ENCODE measurements around the gene GPATCH4. TPM values are rescaled to one million over a fixed set of nuclear protein-coding genes. Genes with fewer than 3 reads are reported as not detected.

GPATCH4 gene
- total RNA-seq, 4 donors from 2014 or later, result 12.4 to 113 (median 28.9) TPM

GRCh38 chr1:156641761-156642264 lies 40.5 kb upstream of the GPATCH4 start, which contains the start of gene BCAN:
Gene BCAN, plus strand, starts transcription at chr1:156642117. Its CDS starts 3,938 bp downstream, at chr1:156646055.
- intact Hi-C loops (cut with DNase I; ENCODE audit: low total_unique reads), result no loop called here
- H3K27me3 ChIP-seq, result peaks cover 89% of the 10 kb centered on the region

GRCh38 chr1:156640842-156641706 lies 39.8 kb upstream of the GPATCH4 start:
- peak overlapping the region in 1 of 4 donors; percentile 40 for H3K4me3 ChIP-seq
- in situ Hi-C loops (cut with MboI; ENCODE audit: low pct_ligation_motif_present in 1 of 4, low pct_unique_long_range_greater_than_20kb in 1 of 4, low sequenced_read_pairs in 3 of 4), result no loop called here
- no peak for TF ChIP-seq POLR2A (IDR thresholded peaks at IDR 0.05)
- TF ChIP-seq CTCF (IDR thresholded peaks at IDR 0.05), result no peak
- no peak for TF ChIP-seq POLR2AphosphoS5 (IDR thresholded peaks at IDR 0.05)
- TF ChIP-seq EP300 (IDR thresholded peaks at IDR 0.05; ENCODE audit: low read depth), result no peak
- peaks cover 86% of the 10 kb centered on the region for H3K27me3 ChIP-seq
- 40 to 46% methylated on average over 1 to 6 of the region's 6 CpGs for WGBS, 2 donors (ENCODE audit: low coverage in 1 of 2)
- H3K4me1 ChIP-seq, result peaks cover 5 to 12% (median 10%) of the 10 kb centered on the region in 4 donors
- intact Hi-C loops (cut with DNase I; ENCODE audit: low total_unique reads), result no loop called here
- H3K36me3 ChIP-seq, result no peaks in the 10 kb centered on the region
- no peak for DNase-seq
- H3K9me3 ChIP-seq, result no peaks in the 10 kb centered on the region
- H3K27ac ChIP-seq, result no peak overlapping the region

More at GRCh38 chr1:156641761-156642264, 40.5 kb upstream of the GPATCH4 start, which contains the start of gene BCAN:
- Histone ChIP-seq H3K4me1 (peaks cover 5 to 12% (median 10%) of the 10 kb centered on the region in 4 donors), H3K36me3 (no peaks in the 10 kb centered on the region), H3K27ac (no peak within 1 kb of the TSS), H3K4me3 (peak within 1 kb of the TSS; percentile 1 to 40 (median 16)), H3K9me3 (no peaks in the 10 kb centered on the region)
- 3 to 23% methylated on average over 8 to 33 of the region's 46 CpGs for WGBS, 2 donors (ENCODE audit: low coverage in 1 of 2)
- no peak for TF ChIP-seq EP300 (IDR thresholded peaks at IDR 0.05; ENCODE audit: low read depth)
- TF ChIP-seq CTCF (IDR thresholded peaks at IDR 0.05), result no peak
- no peak for TF ChIP-seq POLR2A (IDR thresholded peaks at IDR 0.05)
- no peak for TF ChIP-seq POLR2AphosphoS5 (IDR thresholded peaks at IDR 0.05)
- DNase-seq, result no peak
- in situ Hi-C loops (cut with MboI; ENCODE audit: low pct_ligation_motif_present in 1 of 4, low pct_unique_long_range_greater_than_20kb in 1 of 4, low sequenced_read_pairs in 3 of 4), result no loop called here

GRCh38 chr1:156639601-156640101 lies 38.4 kb upstream of the GPATCH4 start:
- no peak overlapping the region for H3K4me3 ChIP-seq
- DNase-seq, result no peak
- intact Hi-C loops (cut with DNase I; ENCODE audit: low total_unique reads) (no loop called here), in situ Hi-C loops (cut with MboI; ENCODE audit: low pct_ligation_motif_present in 1 of 4, low pct_unique_long_range_greater_than_20kb in 1 of 4, low sequenced_read_pairs in 3 of 4) (no loop called here)
- no peaks in the 10 kb centered on the region for H3K9me3 ChIP-seq
- TF ChIP-seq POLR2A (IDR thresholded peaks at IDR 0.05) (no peak), EP300 (IDR thresholded peaks at IDR 0.05; ENCODE audit: low read depth) (no peak), POLR2AphosphoS5 (IDR thresholded peaks at IDR 0.05) (no peak), CTCF (IDR thresholded peaks at IDR 0.05) (no peak)
- H3K27me3 ChIP-seq, result peaks cover 85% of the 10 kb centered on the region
- H3K36me3 ChIP-seq, result no peaks in the 10 kb centered on the region
- H3K4me1 ChIP-seq, result peaks cover 5 to 12% (median 10%) of the 10 kb centered on the region in 4 donors
- WGBS, 2 donors (ENCODE audit: low coverage in 1 of 2), result 40 to 43% methylated on average over 1 to 6 of the region's 6 CpGs
- H3K27ac ChIP-seq, result no peak overlapping the region

All from transverse colon (tissue), 4 donors.